HG03175 (cell line): Measurements from ENCODE around the gene MAML1.
"Not testable (repeated sequence)": the region's sequence is repeated elsewhere in the genome, so short reads cannot be mapped to it uniquely, and the experiment has no call there.

Source experiments
- ATAC-seq: cut with Tn5 transposase; IDR thresholded peaks from one replicate; pipeline ENCODE4 v1.9.1; 2021; ENCODE audit warnings: mild to moderate bottlenecking, moderate library complexity; ENCODE audit not compliant: unreplicated experiment

Gene MAML1

GRCh38 chr5:179766726-179767455 lies 34.3 kb downstream of the MAML1 start:
- ATAC-seq, result no peak

- ATAC-seq, result no peak
Observed at GRCh38 chr5:179767496-179768100, 35.0 kb downstream of the MAML1 start.

- ATAC-seq, result no peak
Observed at GRCh38 chr5:179768326-179769085, 35.9 kb downstream of the MAML1 start.

GRCh38 chr5:179769271-179769670 lies 36.6 kb downstream of the MAML1 start:
- ATAC-seq, result no peak

GRCh38 chr5:179769796-179770195 lies 37.2 kb downstream of the MAML1 start:
- no peak for ATAC-seq

GRCh38 chr5:179771311-179771895 lies 38.8 kb downstream of the MAML1 start:
- no peak for ATAC-seq

GRCh38 chr5:179772351-179772750 lies 39.7 kb downstream of the MAML1 start:
- ATAC-seq, result no peak

GRCh38 chr5:179773686-179774040 lies 41.0 kb downstream of the MAML1 start:
- ATAC-seq, result no peak

- no peak for ATAC-seq
Observed at GRCh38 chr5:179774442-179774841, 41.8 kb downstream of the MAML1 start.

GRCh38 chr5:179776411-179776938 lies 43.9 kb downstream of the MAML1 start:
- no peak for ATAC-seq

- ATAC-seq, result no peak
Observed at GRCh38 chr5:179777456-179777855, 44.8 kb downstream of the MAML1 start.

- no peak for ATAC-seq
Observed at GRCh38 chr5:179777909-179778308, 45.3 kb downstream of the MAML1 start.

GRCh38 chr5:179778591-179778990 lies 46.0 kb downstream of the MAML1 start:
- no peak for ATAC-seq

- no peak for ATAC-seq
Observed at GRCh38 chr5:179779826-179780225, 47.2 kb downstream of the MAML1 start.

GRCh38 chr5:179780362-179780761 lies 47.7 kb downstream of the MAML1 start:
- ATAC-seq, result no peak

- no peak for ATAC-seq
Observed at GRCh38 chr5:179781846-179782245, 49.2 kb downstream of the MAML1 start.

GRCh38 chr5:179783128-179783527 lies 50.5 kb downstream of the MAML1 start:
- ATAC-seq, result no peak

- no peak for ATAC-seq
Observed at GRCh38 chr5:179786861-179787260, 54.2 kb downstream of the MAML1 start.

GRCh38 chr5:179788193-179788854 lies 55.7 kb downstream of the MAML1 start:
- no peak for ATAC-seq

GRCh38 chr5:179789278-179789677 lies 56.7 kb downstream of the MAML1 start:
- ATAC-seq, result not testable (repeated sequence)
